ENCODE results near the gene CD276. TPM values are rescaled to one million over a fixed set of nuclear protein-coding genes. Genes with fewer than 3 reads are reported as not detected.
A peak's percentile ranks its signal among the peaks of the same experiment; 100 is the strongest.

Gene CD276
- polyA plus RNA-seq, 4 donors: 7.8 to 86.5 (median 25.5) TPM

- DNase-seq (peak; percentile 69 to 90), FAIRE-seq (no peak)
- peak overlapping the region; percentile 12 to 42 (median 25) for H3K27ac ChIP-seq (ENCODE audit: low read depth in 1 of 3, low read length in 2 of 3)
- peaks cover 0 to 90% (median 2%) of the 10 kb centered on the region in 3 donors for H3K36me3 ChIP-seq (ENCODE audit: control insufficient read depth in 3 of 3, insufficient read depth in 2 of 3, low read depth in 1 of 3, low read length in 3 of 3)
- peaks cover 2 to 5% (median 3%) of the 10 kb centered on the region in 3 donors for H3K4me1 ChIP-seq (ENCODE audit: control insufficient read depth in 3 of 3, insufficient read depth in 2 of 3, low read depth in 1 of 3, low read length in 2 of 3)
- no peaks in the 10 kb centered on the region for H3K9me3 ChIP-seq (ENCODE audit: control insufficient read depth in 2 of 2, insufficient read depth in 1 of 2, low read depth in 1 of 2, low read length in 1 of 2)
- H3K27me3 ChIP-seq (ENCODE audit: control insufficient read depth in 3 of 3, insufficient read depth in 3 of 3, low read length in 3 of 3): no peaks in the 10 kb centered on the region
- no peak overlapping the region for H3K4me3 ChIP-seq (ENCODE audit: low read depth in 1 of 3, low read length in 3 of 3)
- 13 to 61% (median 41%) methylated on average over 4 of the region's 4 CpGs for WGBS, 3 donors
Measured at GRCh38 chr15:73709686-73710085, 25.5 kb downstream of the CD276 start.

DNA sequence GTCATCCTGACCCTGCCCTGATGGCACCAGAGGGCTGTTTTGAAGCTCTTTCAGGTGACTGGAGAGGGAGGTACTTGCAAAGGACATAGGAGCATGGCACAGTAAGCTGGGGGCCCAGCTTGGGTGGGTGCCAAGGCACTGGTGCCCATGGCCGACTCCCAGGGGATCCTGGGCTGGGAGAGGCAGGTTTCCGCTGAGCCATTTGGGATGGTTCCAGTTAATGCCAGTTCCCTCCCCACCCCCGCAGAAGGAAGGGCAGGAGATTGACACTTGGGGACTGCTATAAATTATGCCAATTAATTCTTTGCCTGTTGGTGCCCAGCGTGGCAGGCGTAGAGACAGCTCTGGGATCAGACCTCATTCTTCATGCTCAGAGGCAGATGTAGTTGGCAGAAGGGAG is 26.1 kb downstream of the CD276 start:
- 39 to 66% (median 49%) methylated on average over 5 of the region's 5 CpGs for WGBS, 3 donors
- H3K4me3 ChIP-seq (ENCODE audit: low read depth in 1 of 3, low read length in 3 of 3): no peak overlapping the region
- no peak overlapping the region for H3K27ac ChIP-seq (ENCODE audit: low read depth in 1 of 3, low read length in 2 of 3)
- H3K36me3 ChIP-seq (ENCODE audit: control insufficient read depth in 3 of 3, insufficient read depth in 2 of 3, low read depth in 1 of 3, low read length in 3 of 3): peaks cover 0 to 87% (median 2%) of the 10 kb centered on the region in 3 donors
- DNase-seq (no peak), FAIRE-seq (no peak)
- no peaks in the 10 kb centered on the region for H3K9me3 ChIP-seq (ENCODE audit: control insufficient read depth in 2 of 2, insufficient read depth in 1 of 2, low read depth in 1 of 2, low read length in 1 of 2)
- H3K4me1 ChIP-seq (ENCODE audit: control insufficient read depth in 3 of 3, insufficient read depth in 2 of 3, low read depth in 1 of 3, low read length in 2 of 3): peaks cover 2 to 5% (median 3%) of the 10 kb centered on the region in 3 donors
- H3K27me3 ChIP-seq (ENCODE audit: control insufficient read depth in 3 of 3, insufficient read depth in 3 of 3, low read length in 3 of 3): no peaks in the 10 kb centered on the region

DNA sequence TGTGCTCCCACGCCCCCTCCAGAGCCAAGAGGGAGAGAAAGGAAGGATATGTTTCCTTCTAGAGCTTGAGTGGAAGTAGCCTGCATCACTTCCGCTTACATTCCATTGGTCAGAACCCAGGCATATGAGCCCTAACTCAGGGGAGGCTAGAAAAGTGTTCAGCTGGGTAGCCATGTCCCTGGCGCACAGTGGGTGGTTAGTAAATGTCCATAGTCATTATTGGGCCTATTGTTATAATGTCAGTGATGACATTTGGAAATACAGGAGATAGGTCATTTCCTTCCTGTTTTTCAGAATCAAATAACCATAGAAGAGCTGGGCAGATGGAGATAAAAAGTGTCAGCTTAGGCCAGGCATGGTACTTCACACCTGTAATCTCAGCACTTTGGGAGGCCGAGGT is 27.3 kb downstream of the CD276 start:
- H3K27ac ChIP-seq (ENCODE audit: low read depth in 1 of 3, low read length in 2 of 3): no peak overlapping the region
- 75 to 86% (median 83%) methylated on average over 4 of the region's 4 CpGs for WGBS, 3 donors
- DNase-seq: no peak
- no peak for FAIRE-seq
- peaks cover 2 to 5% (median 3%) of the 10 kb centered on the region in 3 donors for H3K4me1 ChIP-seq (ENCODE audit: control insufficient read depth in 3 of 3, insufficient read depth in 2 of 3, low read depth in 1 of 3, low read length in 2 of 3)
- peaks cover 0 to 77% (median 2%) of the 10 kb centered on the region in 3 donors for H3K36me3 ChIP-seq (ENCODE audit: control insufficient read depth in 3 of 3, insufficient read depth in 2 of 3, low read depth in 1 of 3, low read length in 3 of 3)
- no peak overlapping the region for H3K4me3 ChIP-seq (ENCODE audit: low read depth in 1 of 3, low read length in 3 of 3)
- H3K9me3 ChIP-seq (ENCODE audit: control insufficient read depth in 2 of 2, insufficient read depth in 1 of 2, low read depth in 1 of 2, low read length in 1 of 2): no peaks in the 10 kb centered on the region
- H3K27me3 ChIP-seq (ENCODE audit: control insufficient read depth in 3 of 3, insufficient read depth in 3 of 3, low read length in 3 of 3): no peaks in the 10 kb centered on the region

DNA sequence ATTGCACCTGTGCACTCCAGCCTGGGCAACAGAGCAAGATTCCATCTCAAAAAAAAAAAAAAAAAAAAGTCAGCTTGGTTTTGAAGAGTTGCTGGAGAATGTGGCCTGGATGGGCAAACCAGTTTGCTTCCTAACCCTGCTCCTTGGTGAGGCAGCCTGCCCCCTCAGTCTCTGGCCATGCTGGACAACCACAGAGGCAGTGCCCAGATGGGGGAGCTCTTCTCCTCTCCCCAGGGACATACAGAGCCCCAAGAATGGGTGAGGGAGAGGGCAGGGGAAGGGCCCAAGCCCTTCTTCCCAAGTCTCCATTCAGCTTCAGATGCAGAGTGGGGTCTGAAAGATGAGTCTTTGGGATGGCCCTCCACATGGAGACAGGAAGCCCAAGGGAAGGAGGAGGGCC is 27.9 kb downstream of the CD276 start:
- no peaks in the 10 kb centered on the region for H3K27me3 ChIP-seq (ENCODE audit: control insufficient read depth in 3 of 3, insufficient read depth in 3 of 3, low read length in 3 of 3)
- H3K4me3 ChIP-seq (ENCODE audit: low read depth in 1 of 3, low read length in 3 of 3): no peak overlapping the region
- no peak for FAIRE-seq
- no peaks in the 10 kb centered on the region for H3K9me3 ChIP-seq (ENCODE audit: control insufficient read depth in 2 of 2, insufficient read depth in 1 of 2, low read depth in 1 of 2, low read length in 1 of 2)
- no peak overlapping the region for H3K27ac ChIP-seq (ENCODE audit: low read depth in 1 of 3, low read length in 2 of 3)
- DNase-seq: no peak
- peaks cover 0 to 72% (median 2%) of the 10 kb centered on the region in 3 donors for H3K36me3 ChIP-seq (ENCODE audit: control insufficient read depth in 3 of 3, insufficient read depth in 2 of 3, low read depth in 1 of 3, low read length in 3 of 3)
- H3K4me1 ChIP-seq (ENCODE audit: control insufficient read depth in 3 of 3, insufficient read depth in 2 of 3, low read depth in 1 of 3, low read length in 2 of 3): peaks cover 2 to 5% (median 3%) of the 10 kb centered on the region in 3 donors

DNA sequence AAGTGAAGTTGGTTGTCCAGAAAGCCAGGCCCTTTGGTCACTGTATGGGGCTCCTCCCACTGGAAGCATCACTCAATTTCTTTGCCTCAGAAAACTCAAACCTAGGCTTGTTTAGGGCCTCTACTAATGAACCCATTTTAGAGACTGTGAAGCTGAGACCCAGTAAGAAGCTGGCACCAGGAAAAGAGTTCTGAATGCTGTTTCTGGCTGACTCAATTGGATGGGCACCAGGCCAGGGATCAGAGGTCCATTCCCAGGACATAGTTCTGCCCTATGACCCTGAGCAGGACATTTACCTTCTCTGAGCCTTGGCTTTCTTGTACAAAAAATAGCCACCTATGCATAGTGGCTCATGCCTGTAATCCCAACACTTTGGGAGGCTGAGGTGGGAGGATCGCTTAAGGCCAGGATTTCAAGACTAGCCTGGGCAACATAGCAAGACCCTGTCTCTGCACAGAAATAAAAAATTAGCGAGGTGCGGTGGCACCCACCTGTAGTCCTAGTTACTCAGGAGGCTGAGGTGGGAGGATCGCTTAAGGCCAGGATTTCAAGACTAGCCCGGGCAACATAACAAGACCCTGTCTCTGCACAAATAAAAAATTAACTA is 30.6 kb downstream of the CD276 start:
- peaks cover 0 to 45% (median 0%) of the 10 kb centered on the region in 3 donors for H3K36me3 ChIP-seq (ENCODE audit: control insufficient read depth in 3 of 3, insufficient read depth in 2 of 3, low read depth in 1 of 3, low read length in 3 of 3)
- 96 to 97% (median 96%) methylated on average over 5 of the region's 5 CpGs for WGBS, 3 donors
- no peaks in the 10 kb centered on the region for H3K27me3 ChIP-seq (ENCODE audit: control insufficient read depth in 3 of 3, insufficient read depth in 3 of 3, low read length in 3 of 3)
- no peaks in the 10 kb centered on the region for H3K4me1 ChIP-seq (ENCODE audit: control insufficient read depth in 3 of 3, insufficient read depth in 2 of 3, low read depth in 1 of 3, low read length in 2 of 3)
- FAIRE-seq (no peak), DNase-seq (peak in 1 of 2 donors; percentile 47)
- H3K4me3 ChIP-seq (ENCODE audit: low read depth in 1 of 3, low read length in 3 of 3): no peak overlapping the region
- no peaks in the 10 kb centered on the region for H3K9me3 ChIP-seq (ENCODE audit: control insufficient read depth in 2 of 2, insufficient read depth in 1 of 2, low read depth in 1 of 2, low read length in 1 of 2)
- H3K27ac ChIP-seq (ENCODE audit: low read depth in 1 of 3, low read length in 2 of 3): no peak overlapping the region

- Histone ChIP-seq H3K4me1 (ENCODE audit: control insufficient read depth in 3 of 3, insufficient read depth in 2 of 3, low read depth in 1 of 3, low read length in 2 of 3) (no peaks in the 10 kb centered on the region), H3K9me3 (ENCODE audit: control insufficient read depth in 2 of 2, insufficient read depth in 1 of 2, low read depth in 1 of 2, low read length in 1 of 2) (no peaks in the 10 kb centered on the region), H3K36me3 (ENCODE audit: control insufficient read depth in 3 of 3, insufficient read depth in 2 of 3, low read depth in 1 of 3, low read length in 3 of 3) (peaks cover 0 to 41% (median 0%) of the 10 kb centered on the region in 3 donors), H3K4me3 (ENCODE audit: low read depth in 1 of 3, low read length in 3 of 3) (no peak overlapping the region), H3K27ac (ENCODE audit: low read depth in 1 of 3, low read length in 2 of 3) (no peak overlapping the region), H3K27me3 (ENCODE audit: control insufficient read depth in 3 of 3, insufficient read depth in 3 of 3, low read length in 3 of 3) (no peaks in the 10 kb centered on the region)
- 86 to 98% (median 88%) methylated on average over 3 of the region's 3 CpGs for WGBS, 3 donors
- no peak for FAIRE-seq
- no peak for DNase-seq
Measured at GRCh38 chr15:73715417-73715816, 31.2 kb downstream of the CD276 start.

- Histone ChIP-seq H3K27ac (ENCODE audit: low read depth in 1 of 3, low read length in 2 of 3) (no peak overlapping the region), H3K36me3 (ENCODE audit: control insufficient read depth in 3 of 3, insufficient read depth in 2 of 3, low read depth in 1 of 3, low read length in 3 of 3) (peaks cover 0 to 31% (median 0%) of the 10 kb centered on the region in 3 donors), H3K27me3 (ENCODE audit: control insufficient read depth in 3 of 3, insufficient read depth in 3 of 3, low read length in 3 of 3) (no peaks in the 10 kb centered on the region), H3K9me3 (ENCODE audit: control insufficient read depth in 2 of 2, insufficient read depth in 1 of 2, low read depth in 1 of 2, low read length in 1 of 2) (no peaks in the 10 kb centered on the region), H3K4me3 (ENCODE audit: low read depth in 1 of 3, low read length in 3 of 3) (no peak overlapping the region), H3K4me1 (ENCODE audit: control insufficient read depth in 3 of 3, insufficient read depth in 2 of 3, low read depth in 1 of 3, low read length in 2 of 3) (no peaks in the 10 kb centered on the region)
- WGBS, 3 donors: 48 to 71% (median 50%) methylated on average over 6 of the region's 6 CpGs
- FAIRE-seq (no peak), DNase-seq (peak in 1 of 2 donors; percentile 40)
Measured at GRCh38 chr15:73716417-73716816, 32.2 kb downstream of the CD276 start.

GRCh38 chr15:73717206-73717605 is 33.0 kb downstream of the CD276 start:
- Histone ChIP-seq H3K9me3 (ENCODE audit: control insufficient read depth in 2 of 2, insufficient read depth in 1 of 2, low read depth in 1 of 2, low read length in 1 of 2) (no peaks in the 10 kb centered on the region), H3K4me1 (ENCODE audit: control insufficient read depth in 3 of 3, insufficient read depth in 2 of 3, low read depth in 1 of 3, low read length in 2 of 3) (no peaks in the 10 kb centered on the region), H3K27me3 (ENCODE audit: control insufficient read depth in 3 of 3, insufficient read depth in 3 of 3, low read length in 3 of 3) (no peaks in the 10 kb centered on the region), H3K4me3 (ENCODE audit: low read depth in 1 of 3, low read length in 3 of 3) (no peak overlapping the region), H3K36me3 (ENCODE audit: control insufficient read depth in 3 of 3, insufficient read depth in 2 of 3, low read depth in 1 of 3, low read length in 3 of 3) (peaks cover 0 to 28% (median 0%) of the 10 kb centered on the region in 3 donors), H3K27ac (ENCODE audit: low read depth in 1 of 3, low read length in 2 of 3) (no peak overlapping the region)
- DNase-seq (no peak), FAIRE-seq (no peak)
- 69 to 80% (median 72%) methylated on average over 3 of the region's 3 CpGs for WGBS, 3 donors

DNA sequence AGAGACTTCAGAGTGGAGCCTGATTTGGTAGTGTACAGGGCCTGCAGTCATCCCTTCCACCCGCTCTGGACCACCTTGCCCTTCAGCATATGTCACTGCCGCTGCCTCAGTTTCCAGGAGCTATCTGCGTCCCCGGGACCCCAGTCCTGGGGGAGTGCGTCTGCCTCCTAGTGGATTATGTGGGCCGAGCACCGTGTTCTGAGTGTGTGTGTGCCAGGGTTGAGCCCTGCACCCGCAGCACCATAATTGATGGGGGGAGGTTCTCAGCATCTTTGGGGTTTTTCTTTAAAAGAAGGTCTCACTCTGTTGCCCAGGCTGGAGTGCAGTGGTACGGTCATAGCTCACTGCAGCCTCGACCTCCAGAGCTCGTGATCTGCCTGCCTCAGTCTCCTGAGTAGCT is 33.6 kb downstream of the CD276 start:
- no peak overlapping the region for H3K4me3 ChIP-seq (ENCODE audit: low read depth in 1 of 3, low read length in 3 of 3)
- WGBS, 3 donors: 54 to 68% (median 59%) methylated on average over 11 of the region's 11 CpGs
- FAIRE-seq: no peak
- no peaks in the 10 kb centered on the region for H3K27me3 ChIP-seq (ENCODE audit: control insufficient read depth in 3 of 3, insufficient read depth in 3 of 3, low read length in 3 of 3)
- no peaks in the 10 kb centered on the region for H3K4me1 ChIP-seq (ENCODE audit: control insufficient read depth in 3 of 3, insufficient read depth in 2 of 3, low read depth in 1 of 3, low read length in 2 of 3)
- no peaks in the 10 kb centered on the region for H3K9me3 ChIP-seq (ENCODE audit: control insufficient read depth in 2 of 2, insufficient read depth in 1 of 2, low read depth in 1 of 2, low read length in 1 of 2)
- peaks cover 0 to 22% (median 0%) of the 10 kb centered on the region in 3 donors for H3K36me3 ChIP-seq (ENCODE audit: control insufficient read depth in 3 of 3, insufficient read depth in 2 of 3, low read depth in 1 of 3, low read length in 3 of 3)
- H3K27ac ChIP-seq (ENCODE audit: low read depth in 1 of 3, low read length in 2 of 3): no peak overlapping the region
- DNase-seq: no peak

Measured in small intestine (tissue), 7 donors.